Measurements from ENCODE around the gene GPC5.

DNA sequence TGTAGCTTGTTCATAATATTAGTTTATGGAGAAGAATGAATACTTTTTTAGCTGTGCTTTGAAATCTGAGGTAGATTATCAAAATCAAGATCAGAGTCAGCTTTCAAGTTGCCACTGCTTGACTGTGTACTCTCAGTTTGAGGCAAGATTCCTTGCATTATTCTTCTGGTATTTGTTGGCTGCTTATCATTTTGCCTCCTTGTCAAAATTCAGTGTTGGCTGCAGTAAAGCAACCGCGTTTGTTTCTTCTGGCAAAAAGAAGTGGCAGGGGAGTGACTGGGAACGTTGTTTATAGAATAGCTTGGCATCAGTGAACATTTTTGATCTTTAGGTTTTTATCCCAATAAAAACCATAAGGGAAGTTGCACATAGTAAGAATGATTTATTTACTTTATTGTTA, 1408.9 kb downstream of the GPC5 start:
- TF ChIP-seq, protein P1, sequence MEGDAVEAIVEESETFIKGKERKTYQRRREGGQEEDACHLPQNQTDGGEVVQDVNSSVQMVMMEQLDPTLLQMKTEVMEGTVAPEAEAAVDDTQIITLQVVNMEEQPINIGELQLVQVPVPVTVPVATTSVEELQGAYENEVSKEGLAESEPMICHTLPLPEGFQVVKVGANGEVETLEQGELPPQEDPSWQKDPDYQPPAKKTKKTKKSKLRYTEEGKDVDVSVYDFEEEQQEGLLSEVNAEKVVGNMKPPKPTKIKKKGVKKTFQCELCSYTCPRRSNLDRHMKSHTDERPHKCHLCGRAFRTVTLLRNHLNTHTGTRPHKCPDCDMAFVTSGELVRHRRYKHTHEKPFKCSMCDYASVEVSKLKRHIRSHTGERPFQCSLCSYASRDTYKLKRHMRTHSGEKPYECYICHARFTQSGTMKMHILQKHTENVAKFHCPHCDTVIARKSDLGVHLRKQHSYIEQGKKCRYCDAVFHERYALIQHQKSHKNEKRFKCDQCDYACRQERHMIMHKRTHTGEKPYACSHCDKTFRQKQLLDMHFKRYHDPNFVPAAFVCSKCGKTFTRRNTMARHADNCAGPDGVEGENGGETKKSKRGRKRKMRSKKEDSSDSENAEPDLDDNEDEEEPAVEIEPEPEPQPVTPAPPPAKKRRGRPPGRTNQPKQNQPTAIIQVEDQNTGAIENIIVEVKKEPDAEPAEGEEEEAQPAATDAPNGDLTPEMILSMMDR (IDR thresholded peaks at IDR 0.05 in 4 of 5, conservative IDR thresholded peaks at IDR 0.05 in 1 of 5): no peak
- TF ChIP-seq POLR2A (IDR thresholded peaks at IDR 0.05): no peak

Data from gastrocnemius medialis (tissue), 4 donors.